Measurements from ENCODE around the gene DHX30. TPM values are rescaled to one million over a fixed set of nuclear protein-coding genes. Genes with fewer than 3 reads are reported as not detected.
"Not testable (repeated sequence)": the region's sequence is repeated elsewhere in the genome, so short reads cannot be mapped to it uniquely, and the experiment has no call there.

DHX30 gene
- total and polyA plus RNA-seq, 8 donors = 22.6 to 56.2 (median 43.9) TPM

GRCh38 chr3:47882338-47882737 lies 79.4 kb downstream of the DHX30 start:
- Histone ChIP-seq H3K27me3 (no peaks in the 10 kb centered on the region), H3K4me3 (no peak overlapping the region), H3K27ac (no peak overlapping the region), H3K4me1 (peaks cover 0 to 11% (median 1%) of the 10 kb centered on the region in 4 donors), H3K9me3 (no peaks in the 10 kb centered on the region), H3K36me3 (peaks cover 0 to 23% (median 13%) of the 10 kb centered on the region in 4 donors)
- DNase-seq = no peak
- TF ChIP-seq POLR2AphosphoS5 (IDR thresholded peaks at IDR 0.05) (no peak), POLR2A (IDR thresholded peaks at IDR 0.05) (no peak), EP300 (IDR thresholded peaks at IDR 0.05) (no peak), CTCF (IDR thresholded peaks at IDR 0.05) (peak in 2 of 7 experiments; percentile 10 to 23)
- intact Hi-C loops (cut with DNase I; ENCODE audit: low total_unique reads) = no loop called here
- 94 to 98% (median 95%) methylated on average over 2 of the region's 2 CpGs for WGBS, 5 donors

GRCh38 chr3:47884603-47885002 lies 81.7 kb downstream of the DHX30 start:
- Histone ChIP-seq H3K36me3 (peaks cover 0 to 40% (median 16%) of the 10 kb centered on the region in 4 donors), H3K4me1 (peaks cover 0 to 8% (median 3%) of the 10 kb centered on the region in 4 donors), H3K27ac (no peak overlapping the region), H3K27me3 (no peaks in the 10 kb centered on the region), H3K4me3 (no peak overlapping the region), H3K9me3 (no peaks in the 10 kb centered on the region)
- DNase-seq = no peak
- WGBS, 5 donors = 80 to 87% (median 81%) methylated on average over 3 of the region's 3 CpGs
- TF ChIP-seq POLR2A (IDR thresholded peaks at IDR 0.05) = no peak
- no peak for TF ChIP-seq CTCF (IDR thresholded peaks at IDR 0.05)
- no peak for TF ChIP-seq POLR2AphosphoS5 (IDR thresholded peaks at IDR 0.05)
- no peak for TF ChIP-seq EP300 (IDR thresholded peaks at IDR 0.05)
- intact Hi-C loops (cut with DNase I; ENCODE audit: low total_unique reads) = no loop called here

- H3K4me1 ChIP-seq = peaks cover 0 to 11% (median 4%) of the 10 kb centered on the region in 4 donors
- no peaks in the 10 kb centered on the region for H3K9me3 ChIP-seq
- DNase-seq = no peak
- H3K36me3 ChIP-seq = peaks cover 0 to 40% (median 16%) of the 10 kb centered on the region in 4 donors
- intact Hi-C loops (cut with DNase I; ENCODE audit: low total_unique reads) = no loop called here
- no peak overlapping the region for H3K27ac ChIP-seq
- WGBS, 5 donors = 91 to 100% (median 98%) methylated on average over 1 of the region's 1 CpG
- H3K4me3 ChIP-seq = no peak overlapping the region
- H3K27me3 ChIP-seq = no peaks in the 10 kb centered on the region
- TF ChIP-seq POLR2A (IDR thresholded peaks at IDR 0.05) (no peak), CTCF (IDR thresholded peaks at IDR 0.05) (no peak), POLR2AphosphoS5 (IDR thresholded peaks at IDR 0.05) (no peak), EP300 (IDR thresholded peaks at IDR 0.05) (no peak)
Observed at GRCh38 chr3:47885168-47885567, 82.2 kb downstream of the DHX30 start.

- H3K4me3 ChIP-seq = not testable (repeated sequence)
Observed at GRCh38 chr3:47887991-47888390, 85.1 kb downstream of the DHX30 start.

GRCh38 chr3:47888986-47889757 lies 86.2 kb downstream of the DHX30 start:
- Histone ChIP-seq H3K4me1 (peaks cover 5 to 32% (median 17%) of the 10 kb centered on the region in 4 donors), H3K36me3 (peaks cover 8 to 66% (median 34%) of the 10 kb centered on the region in 4 donors), H3K27me3 (no peaks in the 10 kb centered on the region), H3K9me3 (no peaks in the 10 kb centered on the region), H3K27ac (peak overlapping the region in 1 of 5 donors; percentile 18), H3K4me3 (no peak overlapping the region)
- WGBS, 5 donors = 94 to 97% (median 95%) methylated on average over 4 of the region's 4 CpGs
- DNase-seq = no peak
- TF ChIP-seq POLR2AphosphoS5 (IDR thresholded peaks at IDR 0.05) (no peak), POLR2A (IDR thresholded peaks at IDR 0.05) (no peak), CTCF (IDR thresholded peaks at IDR 0.05) (no peak), EP300 (IDR thresholded peaks at IDR 0.05) (no peak)
- intact Hi-C loops (cut with DNase I; ENCODE audit: low total_unique reads) = no loop called here

More at GRCh38 chr3:47887991-47888390, 85.1 kb downstream of the DHX30 start:
- H3K27me3 ChIP-seq; H3K27ac ChIP-seq; intact Hi-C loops (cut with DNase I; ENCODE audit: low total_unique reads); DNase-seq; H3K9me3 ChIP-seq: not testable (repeated sequence)
- Histone ChIP-seq H3K4me1 (peaks cover 5 to 32% (median 17%) of the 10 kb centered on the region in 4 donors), H3K36me3 (peaks cover 8 to 55% (median 31%) of the 10 kb centered on the region in 4 donors)
- 85 to 94% (median 87%) methylated on average over 9 of the region's 9 CpGs for WGBS, 5 donors
